ENCODE measurements around the gene PARVB.
"Not testable (repeated sequence)": the region's sequence is repeated elsewhere in the genome, so short reads cannot be mapped to it uniquely, and the experiment has no call there.

Gene PARVB

GRCh38 chr22:43996170-43996980, 27.7 kb upstream of the PARVB start:
- in situ Hi-C loops (cut with HindIII; ENCODE audit: low sequenced_read_pairs), result no loop called here

GRCh38 chr22:43996981-43997265, 27.2 kb upstream of the PARVB start:
- in situ Hi-C loops (cut with HindIII; ENCODE audit: low sequenced_read_pairs), result no loop called here

- in situ Hi-C loops (cut with HindIII; ENCODE audit: low sequenced_read_pairs), result no loop called here
Observed at GRCh38 chr22:43998679-43999264, 25.3 kb upstream of the PARVB start.

- in situ Hi-C loops (cut with HindIII; ENCODE audit: low sequenced_read_pairs), result no loop called here
Observed at GRCh38 chr22:43999378-43999777, 24.7 kb upstream of the PARVB start.

GRCh38 chr22:44000123-44000522, 24.0 kb upstream of the PARVB start:
- in situ Hi-C loops (cut with HindIII; ENCODE audit: low sequenced_read_pairs), result no loop called here

GRCh38 chr22:44001521-44001920, 22.6 kb upstream of the PARVB start:
- in situ Hi-C loops (cut with HindIII; ENCODE audit: low sequenced_read_pairs), result no loop called here

- in situ Hi-C loops (cut with HindIII; ENCODE audit: low sequenced_read_pairs), result no loop called here
Observed at GRCh38 chr22:44002324-44002723, 21.8 kb upstream of the PARVB start.

- in situ Hi-C loops (cut with HindIII; ENCODE audit: low sequenced_read_pairs), result no loop called here
Observed at GRCh38 chr22:44002997-44003396, 21.1 kb upstream of the PARVB start.

GRCh38 chr22:44003405-44004103, 20.5 kb upstream of the PARVB start:
- in situ Hi-C loops (cut with HindIII; ENCODE audit: low sequenced_read_pairs), result no loop called here

- in situ Hi-C loops (cut with HindIII; ENCODE audit: low sequenced_read_pairs), result no loop called here
Observed at GRCh38 chr22:44004104-44004460, 20.0 kb upstream of the PARVB start.

GRCh38 chr22:44005524-44005923, 18.6 kb upstream of the PARVB start:
- in situ Hi-C loops (cut with HindIII; ENCODE audit: low sequenced_read_pairs), result loop anchor here (5.0 kb wide), 1 partner anchor 77 kb away; no protein-coding TSS in a partner anchor

GRCh38 chr22:44012162-44012561, 11.9 kb upstream of the PARVB start:
- in situ Hi-C loops (cut with HindIII; ENCODE audit: low sequenced_read_pairs), result no loop called here

GRCh38 chr22:44012591-44012990, 11.5 kb upstream of the PARVB start:
- in situ Hi-C loops (cut with HindIII; ENCODE audit: low sequenced_read_pairs), result no loop called here

GRCh38 chr22:44014241-44014640, 9.9 kb upstream of the PARVB start:
- in situ Hi-C loops (cut with HindIII; ENCODE audit: low sequenced_read_pairs), result no loop called here

GRCh38 chr22:44016586-44016985, 7.5 kb upstream of the PARVB start:
- in situ Hi-C loops (cut with HindIII; ENCODE audit: low sequenced_read_pairs), result not testable (repeated sequence)

- in situ Hi-C loops (cut with HindIII; ENCODE audit: low sequenced_read_pairs), result no loop called here
Observed at GRCh38 chr22:44018594-44018993, 5.5 kb upstream of the PARVB start.

- in situ Hi-C loops (cut with HindIII; ENCODE audit: low sequenced_read_pairs), result no loop called here
Observed at GRCh38 chr22:44019416-44019815, 4.7 kb upstream of the PARVB start.

GRCh38 chr22:44019846-44020245, 4.3 kb upstream of the PARVB start:
- in situ Hi-C loops (cut with HindIII; ENCODE audit: low sequenced_read_pairs), result loop anchor here (5.0 kb wide), 1 partner anchor 33 kb away; no protein-coding TSS in a partner anchor

- in situ Hi-C loops (cut with HindIII; ENCODE audit: low sequenced_read_pairs), result loop anchor here (5.0 kb wide), 1 partner anchor 34 kb away; no protein-coding TSS in a partner anchor
Observed at GRCh38 chr22:44020981-44021380, 3.1 kb upstream of the PARVB start.

GRCh38 chr22:44023404-44024287, 456 bp upstream of the PARVB start:
- in situ Hi-C loops (cut with HindIII; ENCODE audit: low sequenced_read_pairs), result loop anchor here (5.0 kb wide), 1 partner anchor 36 kb away; no protein-coding TSS in a partner anchor

Data from endothelial cell of hepatic sinusoid (primary cell).